ENCODE measurements around the gene NAV2. TPM values are rescaled to one million over a fixed set of nuclear protein-coding genes. Genes with fewer than 3 reads are reported as not detected.

NAV2 gene
- total RNA-seq, 1 experiment from 2014 or later: 23.3 TPM

GRCh38 chr11:19978668-19979518 lies 266.3 kb downstream of the NAV2 start:
- intact Hi-C loops (cut with micrococcal nuclease; ENCODE audit: unreplicated experiment): loop anchor here (2.0 kb wide), 1 partner anchor 52 kb away; no protein-coding TSS in a partner anchor
- TSS peak; percentile 94 for BruUV-seq (replicated peaks)
- peak overlapping the region; percentile 4; the same call in 1 of the 2 replicates for H3K4me3 ChIP-seq
- TF ChIP-seq CTCF (conservative IDR thresholded peaks at IDR 0.05) (no peak), EZH2 (IDR thresholded peaks at IDR 0.05; ENCODE audit: low read depth) (no peak)
- no peaks in the 10 kb centered on the region for H3K36me3 ChIP-seq (ENCODE audit: low read depth)
- H3K27ac ChIP-seq: peak overlapping the region; percentile 100
- POLR2A ChIA-PET (ENCODE audit: unreplicated experiment): no interaction called here
- H3K9me2 ChIP-seq (ENCODE audit: insufficient read depth): no peaks in the 10 kb centered on the region
- DNase-seq: peak; percentile 61 to 96
- CTCF ChIA-PET: no interaction called here
- H2AFZ ChIP-seq: peak overlapping the region; percentile 15; the same call in 1 of the 2 replicates
- H3F3A ChIP-seq (ENCODE audit: insufficient read depth, low read depth): peaks cover 38% of the 10 kb centered on the region
- H3K79me2 ChIP-seq (ENCODE audit: low read depth): 0 out of 2 replicates have a peak, but pooled peaks cover 10% of the 10 kb centered on the region
- no peaks in the 10 kb centered on the region for H3K9me3 ChIP-seq (ENCODE audit: insufficient read depth, low read depth)
- no peaks in the 10 kb centered on the region for H3K27me3 ChIP-seq (ENCODE audit: insufficient read depth, low read depth)
- no peaks in the 10 kb centered on the region for H4K20me1 ChIP-seq (ENCODE audit: insufficient read depth)
- peaks cover 56% of the 10 kb centered on the region for H3K4me1 ChIP-seq (replicated peaks; ENCODE audit: insufficient read depth)
- peak overlapping the region; percentile 70 for H3K4me2 ChIP-seq

DNA sequence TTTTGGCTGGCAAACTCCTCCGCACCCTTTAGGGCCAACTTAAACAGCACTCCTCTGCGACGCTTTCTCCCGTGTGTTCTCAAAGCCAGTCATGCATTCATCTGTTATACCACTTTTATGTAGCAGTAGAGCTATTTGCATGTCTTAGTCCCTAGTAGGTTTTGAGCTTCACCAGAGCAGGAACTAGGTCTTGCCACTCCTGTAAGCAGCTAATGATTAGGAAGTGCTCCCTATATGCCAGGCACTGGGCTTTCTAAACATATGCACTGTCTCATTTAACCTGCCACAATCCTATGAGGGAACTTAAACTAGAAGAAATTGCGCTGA lies 266.8 kb downstream of the NAV2 start:
- Histone ChIP-seq H3K4me1 (replicated peaks; ENCODE audit: insufficient read depth) (peaks cover 56% of the 10 kb centered on the region), H3F3A (ENCODE audit: insufficient read depth, low read depth) (peaks cover 38% of the 10 kb centered on the region), H3K4me2 (peak overlapping the region; percentile 70), H3K4me3 (peak overlapping the region; percentile 4; the same call in 1 of the 2 replicates), H3K79me2 (ENCODE audit: low read depth) (0 out of 2 replicates have a peak, but pooled peaks cover 10% of the 10 kb centered on the region), H3K36me3 (ENCODE audit: low read depth) (no peaks in the 10 kb centered on the region), H3K27me3 (ENCODE audit: insufficient read depth, low read depth) (no peaks in the 10 kb centered on the region), H2AFZ (peak overlapping the region; percentile 15; the same call in 1 of the 2 replicates), H4K20me1 (ENCODE audit: insufficient read depth) (no peaks in the 10 kb centered on the region), H3K27ac (peak overlapping the region; percentile 100), H3K9me3 (ENCODE audit: insufficient read depth, low read depth) (no peaks in the 10 kb centered on the region), H3K9me2 (ENCODE audit: insufficient read depth) (no peaks in the 10 kb centered on the region)
- ChIA-PET CTCF (no interaction called here), POLR2A (ENCODE audit: unreplicated experiment) (no interaction called here)
- no TSS peak for BruUV-seq (replicated peaks)
- no peak for TF ChIP-seq CTCF (conservative IDR thresholded peaks at IDR 0.05)
- TF ChIP-seq EZH2 (IDR thresholded peaks at IDR 0.05; ENCODE audit: low read depth): no peak
- DNase-seq: no peak
- intact Hi-C loops (cut with micrococcal nuclease; ENCODE audit: unreplicated experiment): loop anchor here (2.0 kb wide), 1 partner anchor 51 kb away; no protein-coding TSS in a partner anchor

- Histone ChIP-seq H4K20me1 (ENCODE audit: insufficient read depth) (no peaks in the 10 kb centered on the region), H3K4me2 (peak overlapping the region; percentile 70), H3K9me3 (ENCODE audit: insufficient read depth, low read depth) (no peaks in the 10 kb centered on the region), H3K9me2 (ENCODE audit: insufficient read depth) (no peaks in the 10 kb centered on the region), H3K79me2 (ENCODE audit: low read depth) (0 out of 2 replicates have a peak, but pooled peaks cover 10% of the 10 kb centered on the region), H3K27ac (peak overlapping the region; percentile 100), H2AFZ (no peak overlapping the region), H3K4me3 (no peak overlapping the region), H3K4me1 (replicated peaks; ENCODE audit: insufficient read depth) (peaks cover 56% of the 10 kb centered on the region), H3F3A (ENCODE audit: insufficient read depth, low read depth) (peaks cover 38% of the 10 kb centered on the region), H3K36me3 (ENCODE audit: low read depth) (no peaks in the 10 kb centered on the region), H3K27me3 (ENCODE audit: insufficient read depth, low read depth) (no peaks in the 10 kb centered on the region)
- ChIA-PET CTCF (no interaction called here), POLR2A (ENCODE audit: unreplicated experiment) (no interaction called here)
- TF ChIP-seq EZH2 (IDR thresholded peaks at IDR 0.05; ENCODE audit: low read depth) (no peak), CTCF (conservative IDR thresholded peaks at IDR 0.05) (no peak)
- intact Hi-C loops (cut with micrococcal nuclease; ENCODE audit: unreplicated experiment): no loop called here
- BruUV-seq (replicated peaks): no TSS peak
- no peak for DNase-seq
These were observed 267.8 kb downstream of the NAV2 start for GRCh38 chr11:19980388-19980787.

All from PC-9 (cell line).